Ecto neural progenitor cell (in vitro differentiated cells): Measurements from ENCODE around the gene DTX4.
A peak's percentile ranks its signal among the peaks of the same experiment; 100 is the strongest.

ENCODE experiments used
- DNase-seq: peaks from one replicate; pipeline ENCODE4 v3.0.0-alpha.2; 2018; ENCODE audit warnings: low spot score

Gene DTX4

GRCh38 chr11:59173080-59173963, 1.4 kb downstream of the DTX4 start:
- DNase-seq: peak; percentile 80

- DNase-seq: peak; percentile 66
Measured at GRCh38 chr11:59173964-59174663, 2.2 kb downstream of the DTX4 start.

GRCh38 chr11:59174664-59175033, 2.7 kb downstream of the DTX4 start:
- DNase-seq: no peak

- DNase-seq: peak; percentile 57
Measured at GRCh38 chr11:59175091-59175501, 3.2 kb downstream of the DTX4 start.

- DNase-seq: no peak
Measured at GRCh38 chr11:59176330-59176729, 4.4 kb downstream of the DTX4 start.

GRCh38 chr11:59178402-59178801, 6.5 kb downstream of the DTX4 start:
- DNase-seq: no peak

- no peak for DNase-seq
Measured at GRCh38 chr11:59179121-59179520, 7.2 kb downstream of the DTX4 start.

- no peak for DNase-seq
Measured at GRCh38 chr11:59180168-59180776, 8.3 kb downstream of the DTX4 start.

- no peak for DNase-seq
Measured at GRCh38 chr11:59180907-59181306, 9.0 kb downstream of the DTX4 start.

- DNase-seq: no peak
Measured at GRCh38 chr11:59181746-59182456, 10.0 kb downstream of the DTX4 start.

GRCh38 chr11:59182457-59183151, 10.7 kb downstream of the DTX4 start:
- no peak for DNase-seq

- DNase-seq: no peak
Measured at GRCh38 chr11:59183771-59184170, 11.8 kb downstream of the DTX4 start.

GRCh38 chr11:59184691-59185339, 12.9 kb downstream of the DTX4 start:
- DNase-seq: no peak

GRCh38 chr11:59185386-59185945, 13.5 kb downstream of the DTX4 start:
- DNase-seq: no peak

GRCh38 chr11:59186130-59186594, 14.2 kb downstream of the DTX4 start:
- DNase-seq: peak; percentile 76

- no peak for DNase-seq
Measured at GRCh38 chr11:59187035-59187434, 15.1 kb downstream of the DTX4 start.

GRCh38 chr11:59187587-59187986, 15.7 kb downstream of the DTX4 start:
- peak; percentile 5 for DNase-seq

GRCh38 chr11:59188954-59189353, 17.0 kb downstream of the DTX4 start:
- DNase-seq: no peak

GRCh38 chr11:59189986-59190385, 18.1 kb downstream of the DTX4 start:
- no peak for DNase-seq

- no peak for DNase-seq
Measured at GRCh38 chr11:59191095-59191494, 19.2 kb downstream of the DTX4 start.

- no peak for DNase-seq
Measured at GRCh38 chr11:59191890-59192289, 20.0 kb downstream of the DTX4 start.
